Vagina (tissue), 2 donors: Measurements from ENCODE around the gene MERTK.

ENCODE experiments used
- POLR2A ChIP-seq, 2 donors: fragments of 450-650 bp; IDR thresholded peaks; one replicate each; pipeline ENCODE4 v1.6.1; 2017; ENCODE audit warnings: antibody characterized with exemption in 2 of 2, mild to moderate bottlenecking in 2 of 2, moderate library complexity in 2 of 2
- POLR2AphosphoS5 ChIP-seq, 2 donors: sonication (generic); formaldehyde crosslinking; IDR thresholded peaks; one replicate each; pipeline ENCODE4 v1.9.0; 2017; ENCODE audit warnings: antibody characterized with exemption in 2 of 2, mild to moderate bottlenecking in 2 of 2, low read depth in 1 of 2; ENCODE audit not compliant: insufficient read depth in 1 of 2
- TF ChIP-seq, protein P1 (sequence below), 3 experiments: fragments of 450-650 bp in 2 of 3; fragments of 200-600 bp in 1 of 3; sonication (generic) in 1 of 3; IDR thresholded peaks; one replicate each; pipeline ENCODE4 v1.5.1; 2017 to 2019; ENCODE audit warnings: antibody characterized with exemption in 3 of 3, mild to moderate bottlenecking in 2 of 3, moderate library complexity in 2 of 3

DNA sequence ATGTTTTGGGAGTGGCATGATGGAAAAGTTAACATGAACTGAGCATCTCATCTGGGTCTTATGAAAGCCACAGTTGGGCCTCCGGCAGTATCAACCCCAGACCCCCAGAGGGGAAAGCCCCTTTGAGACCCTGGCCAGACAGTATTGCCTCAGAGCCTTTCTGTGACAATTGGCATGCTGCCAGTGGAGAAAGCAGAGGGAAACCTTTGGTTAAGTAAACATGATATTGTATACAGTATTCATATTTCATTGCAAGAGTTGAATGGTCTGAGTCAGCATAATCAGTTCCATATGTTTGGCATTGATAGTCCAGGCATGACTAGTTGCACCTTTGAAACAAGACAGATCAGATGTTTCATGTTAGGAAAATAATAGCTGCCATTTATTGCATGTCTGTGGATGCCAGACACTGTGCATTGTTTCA lies 20.0 kb downstream of the MERTK start:
- TF ChIP-seq, protein P1, sequence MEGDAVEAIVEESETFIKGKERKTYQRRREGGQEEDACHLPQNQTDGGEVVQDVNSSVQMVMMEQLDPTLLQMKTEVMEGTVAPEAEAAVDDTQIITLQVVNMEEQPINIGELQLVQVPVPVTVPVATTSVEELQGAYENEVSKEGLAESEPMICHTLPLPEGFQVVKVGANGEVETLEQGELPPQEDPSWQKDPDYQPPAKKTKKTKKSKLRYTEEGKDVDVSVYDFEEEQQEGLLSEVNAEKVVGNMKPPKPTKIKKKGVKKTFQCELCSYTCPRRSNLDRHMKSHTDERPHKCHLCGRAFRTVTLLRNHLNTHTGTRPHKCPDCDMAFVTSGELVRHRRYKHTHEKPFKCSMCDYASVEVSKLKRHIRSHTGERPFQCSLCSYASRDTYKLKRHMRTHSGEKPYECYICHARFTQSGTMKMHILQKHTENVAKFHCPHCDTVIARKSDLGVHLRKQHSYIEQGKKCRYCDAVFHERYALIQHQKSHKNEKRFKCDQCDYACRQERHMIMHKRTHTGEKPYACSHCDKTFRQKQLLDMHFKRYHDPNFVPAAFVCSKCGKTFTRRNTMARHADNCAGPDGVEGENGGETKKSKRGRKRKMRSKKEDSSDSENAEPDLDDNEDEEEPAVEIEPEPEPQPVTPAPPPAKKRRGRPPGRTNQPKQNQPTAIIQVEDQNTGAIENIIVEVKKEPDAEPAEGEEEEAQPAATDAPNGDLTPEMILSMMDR (IDR thresholded peaks at IDR 0.05): no peak
- TF ChIP-seq POLR2A (IDR thresholded peaks at IDR 0.05) (no peak), POLR2AphosphoS5 (IDR thresholded peaks at IDR 0.05; ENCODE audit: insufficient read depth in 1 of 2, low read depth in 1 of 2) (no peak)
